IMR-90 (cell line): ENCODE measurements around the gene CCDC43. TPM values are rescaled to one million over a fixed set of nuclear protein-coding genes. Genes with fewer than 3 reads are reported as not detected.

Experiments used
- ATAC-seq: fragments of 200-7000 bp; cut with Tn5 transposase; 2 replicates; pipeline ENCODE4 v1.9.1; 2020; ENCODE audit warnings: low read depth, mild to moderate bottlenecking, moderate library complexity
- BruUV-seq: library from RNA; stranded (reverse); fragments of 400-500 nt; replicated peaks from 2 replicates; lab custom pipeline; 2021; lab: Mats Ljungman, UMichigan
- CTCF ChIA-PET: fragments of 300-600 bp; formaldehyde crosslinking; extraction: SDS; loops from one replicate; lab custom pipeline; 2021; ENCODE audit warnings: antibody characterized with exemption; lab: Yijun Ruan, JAX
- POLR2A ChIA-PET: fragments of 300-600 bp; sonication (Branson Sonifier 250); formaldehyde crosslinking; loops from one replicate; lab custom pipeline; 2022; ENCODE audit warnings: antibody characterized with exemption; ENCODE audit not compliant: unreplicated experiment; lab: Charles Lee
- DNase-seq: peaks from one replicate; pipeline ENCODE4 v3.0.0; 2013
- H2AFZ ChIP-seq: replicated peaks from 2 replicates; pipeline ENCODE3; 2013; ENCODE audit warnings: low read length, mild to moderate bottlenecking; ENCODE audit not compliant: poor library complexity
- H2AK5ac ChIP-seq: 2 replicates; pipeline ENCODE4 v1.6.1; 2013; ENCODE audit warnings: low read depth, low read length, inconsistent platforms
- H2AK9ac ChIP-seq: replicated peaks from 2 replicates; pipeline ENCODE3; 2013; ENCODE audit warnings: mild to moderate bottlenecking, low read depth, low read length, moderate library complexity; ENCODE audit not compliant: poor library complexity
- H2BK120ac ChIP-seq: 2 replicates; pipeline ENCODE4 v1.6.1; 2013; ENCODE audit warnings: low read depth, low read length, inconsistent platforms
- H2BK15ac ChIP-seq: 3 replicates; pipeline ENCODE4 v1.6.1; 2013; ENCODE audit warnings: low read depth, low read length, inconsistent platforms
- H2BK20ac ChIP-seq: 2 replicates; pipeline ENCODE4 v1.6.1; 2013; ENCODE audit warnings: low read depth, mild to moderate bottlenecking, inconsistent platforms, low read length, moderate library complexity
- H2BK5ac ChIP-seq: 2 replicates; pipeline ENCODE4 v1.6.1; 2013; ENCODE audit warnings: mild to moderate bottlenecking, low read depth, low read length, inconsistent platforms; ENCODE audit not compliant: poor library complexity, severe bottlenecking
- H3K14ac ChIP-seq: replicated peaks from 2 replicates; pipeline ENCODE4 v1.6.1; 2013; ENCODE audit warnings: low read depth, low read length, inconsistent platforms
- H3K18ac ChIP-seq: 2 replicates; pipeline ENCODE4 v1.6.1; 2013; ENCODE audit warnings: low read depth, low read length, control low read depth
- H3K23ac ChIP-seq: 2 replicates; pipeline ENCODE4 v1.6.1; 2013; ENCODE audit warnings: low read depth, low read length, inconsistent platforms
- H3K27ac ChIP-seq: 2 replicates; pipeline ENCODE4 v1.5.1; 2013; ENCODE audit warnings: mild to moderate bottlenecking, control low read depth, low read length; ENCODE audit not compliant: insufficient read depth
- H3K27me3 ChIP-seq: 2 replicates; pipeline ENCODE4 v1.6.1; 2013; ENCODE audit warnings: low read length; ENCODE audit not compliant: control insufficient read depth, insufficient read depth
- H3K36me3 ChIP-seq: 2 replicates; pipeline ENCODE4 v1.6.1; 2013; ENCODE audit warnings: low read length, mixed read lengths; ENCODE audit not compliant: control insufficient read depth, insufficient read depth
- H3K4ac ChIP-seq: 2 replicates; pipeline ENCODE4 v1.6.1; 2013; ENCODE audit warnings: low read depth, low read length, inconsistent platforms
- H3K4me1 ChIP-seq: 2 replicates; pipeline ENCODE4 v1.6.1; 2013; ENCODE audit warnings: low read length, mixed read lengths; ENCODE audit not compliant: control insufficient read depth, insufficient read depth
- H3K4me2 ChIP-seq: 2 replicates; pipeline ENCODE4 v1.6.1; 2013; ENCODE audit warnings: low read depth, mild to moderate bottlenecking, control low read depth, low read length, moderate library complexity
- H3K4me3 ChIP-seq: 2 replicates; pipeline ENCODE4 v1.5.1; 2013; ENCODE audit warnings: low read depth, mild to moderate bottlenecking, control low read depth, low read length, moderate library complexity; ENCODE audit not compliant: insufficient read depth
- H3K56ac ChIP-seq: 2 replicates; pipeline ENCODE4 v1.6.1; 2013; ENCODE audit warnings: low read length, inconsistent platforms; ENCODE audit not compliant: insufficient read depth; ENCODE audit errors: extremely low read depth
- H3K79me1 ChIP-seq, 2 experiments: 2 replicates each; pipeline ENCODE4 v1.6.1; 2013; ENCODE audit warnings: low read length in 2 of 2, inconsistent platforms in 1 of 2, low read depth in 1 of 2
- H3K9ac ChIP-seq: 2 replicates; pipeline ENCODE4 v1.6.1; 2013; ENCODE audit warnings: low read depth, low read length, control low read depth
- H3K9me1 ChIP-seq: 2 replicates; pipeline ENCODE4 v1.6.1; 2013; ENCODE audit warnings: low read length, inconsistent platforms; ENCODE audit not compliant: insufficient read depth
- H3K9me3 ChIP-seq: 2 replicates; pipeline ENCODE4 v1.6.1; 2013; ENCODE audit warnings: low read length; ENCODE audit not compliant: control insufficient read depth, insufficient read depth
- H4K20me1 ChIP-seq: 2 replicates; pipeline ENCODE4 v1.6.1; 2013; ENCODE audit warnings: low read length, inconsistent platforms; ENCODE audit not compliant: insufficient read depth
- H4K5ac ChIP-seq: 2 replicates; pipeline ENCODE4 v1.6.1; 2013; ENCODE audit warnings: mild to moderate bottlenecking, low read depth, low read length, control low read depth
- H4K8ac ChIP-seq, 2 experiments: 2 replicates each; pipeline ENCODE4 v1.6.1; 2013; ENCODE audit warnings: low read depth in 2 of 2, low read length in 2 of 2, control low read depth in 1 of 2, inconsistent platforms in 1 of 2
- H4K91ac ChIP-seq: 2 replicates; pipeline ENCODE4 v1.6.1; 2013; ENCODE audit warnings: low read depth, low read length, inconsistent platforms; ENCODE audit not compliant: insufficient read depth
- CEBPB ChIP-seq: IDR thresholded peaks from 2 replicates; pipeline ENCODE4 v1.6.1; 2012; ENCODE audit warnings: low read depth, low read length, improper control_type of control experiment
- FOS ChIP-seq: fragments of 150-350 bp; IDR thresholded peaks from 2 replicates; pipeline ENCODE4 v1.6.1; 2016; ENCODE audit warnings: low read depth, low read length
- MAFK ChIP-seq: IDR thresholded peaks from 2 replicates; pipeline ENCODE4 v1.6.1; 2012; ENCODE audit warnings: low read depth, low read length, improper control_type of control experiment
- POLR2A ChIP-seq: IDR thresholded peaks from 2 replicates; pipeline ENCODE4 v1.6.1; 2012; ENCODE audit warnings: mild to moderate bottlenecking, low read depth, low read length
- RFX5 ChIP-seq: IDR thresholded peaks from 2 replicates; pipeline ENCODE4 v1.8.0; 2012; ENCODE audit warnings: low read depth, mild to moderate bottlenecking, low read length, moderate library complexity
- SMC3 ChIP-seq: fragments of 150-350 bp; IDR thresholded peaks from 2 replicates; pipeline ENCODE4 v1.6.1; 2016; ENCODE audit warnings: low read depth, mild to moderate bottlenecking, antibody characterized with exemption, low read length, moderate library complexity
- WGBS, 2 experiments: methylation state at CpG; one replicate each; pipeline versions ENCODE4 v1.1.5 to v1.1.7; 2013; ENCODE audit warnings: missing lambda C conversion rate in 2 of 2; ENCODE audit not compliant: insufficient read length in 1 of 2; ENCODE audit errors: extremely low coverage in 2 of 2; 5-methylcytosine and 5-hydroxymethylcytosine counted together
- dilution Hi-C: fragments of 300-500 bp; cut with HindIII; formaldehyde crosslinking; loops from one replicate; pipeline ENCODE4 v1.14.3; 2018; ENCODE audit warnings: low sequenced_read_pairs; ENCODE audit not compliant: unreplicated experiment
- in situ Hi-C: fragments of 300-500 bp; cut with MboI; formaldehyde crosslinking; loops from 3 replicates; pipeline ENCODE4 v1.14.3; 2019; ENCODE audit warnings: low sequenced_read_pairs, inconsistent platforms, mixed read lengths
- intact Hi-C: fragments of 100-400 bp; cut with micrococcal nuclease; formaldehyde crosslinking; loops from 2 replicates; pipeline ENCODE4 v1.10.0; 2022
- polyA plus RNA-seq, 3 experiments: library from polyadenylated mRNA; depleted of rRNA; stranded (reverse); fragments of >200 nt; gene quantifications; 2 replicates each; pipeline ENCODE4 v1.2.3, GENCODE V29; 2012; ENCODE audit warnings: low replicate concordance in 1 of 3
- total RNA-seq: library from RNA; depleted of rRNA; stranded (reverse); fragments of >200 nt; gene quantifications from 2 replicates; pipeline ENCODE4 v1.2.3, GENCODE V29; 2012
- TF ChIP-seq, protein P1 (sequence below): fragments of 150-350 bp; IDR thresholded peaks from 2 replicates; pipeline ENCODE4 v1.6.1; 2017; ENCODE audit warnings: mild to moderate bottlenecking, antibody characterized with exemption, low read length, low read depth
- TF ChIP-seq, protein P2 (sequence below): fragments of 150-350 bp; IDR thresholded peaks from 2 replicates; pipeline ENCODE4 v1.6.1; 2016; ENCODE audit warnings: low read depth, mild to moderate bottlenecking, low read length, moderate library complexity, borderline replicate concordance

CCDC43 gene
- total and polyA plus RNA-seq, 2 of the 4 experiments (the other 2 are of a cell fraction), result 11.3 to 20.8 TPM

DNA sequence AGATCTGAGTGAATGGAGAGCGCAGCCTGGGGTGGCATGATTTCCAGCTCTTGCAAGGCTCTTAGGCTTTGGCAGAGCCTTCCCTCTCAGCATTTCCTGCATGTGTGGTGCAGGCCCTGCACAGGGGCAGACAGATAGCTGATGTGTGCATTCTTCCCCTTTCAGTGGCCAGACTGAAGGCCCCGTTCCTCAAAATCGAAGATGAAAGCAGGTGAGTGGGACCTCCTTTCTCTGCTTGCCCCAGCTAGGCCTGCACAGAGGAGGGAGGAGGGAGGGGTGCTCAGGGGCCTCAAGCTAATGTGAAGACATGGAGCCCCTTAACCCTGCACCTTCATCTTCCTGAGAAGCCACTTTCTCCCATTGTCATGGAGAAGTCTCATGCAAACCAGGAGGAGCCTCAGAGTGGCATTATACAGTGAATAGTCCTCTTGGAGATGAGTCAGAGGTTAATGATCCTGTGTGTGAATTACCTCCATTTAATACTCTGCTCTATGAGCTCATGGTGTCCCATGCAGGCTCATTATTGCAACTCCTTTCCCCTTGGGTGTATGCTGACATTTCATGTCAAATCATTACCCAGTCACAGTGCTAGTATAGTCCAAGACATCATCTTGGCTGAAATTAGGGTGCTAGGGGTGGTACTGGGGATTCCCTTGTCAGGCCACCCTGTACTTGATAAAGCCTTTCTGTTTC, 48.8 kb upstream of the CCDC43 start:
- no peak overlapping the region for H3K4me2 ChIP-seq
- no peak overlapping the region for H3K56ac ChIP-seq
- POLR2A ChIA-PET, result no interaction called here
- H3K4me1 ChIP-seq, result no peaks in the 10 kb centered on the region
- H3K36me3 ChIP-seq, result no peaks in the 10 kb centered on the region; the same call in 1 of the 2 replicates
- H3K9me1 ChIP-seq, result no peaks in the 10 kb centered on the region; the same call in 1 of the 2 replicates
- H2AFZ ChIP-seq, result no peak overlapping the region
- H3K27ac ChIP-seq, result no peak overlapping the region
- no CpG with 5 or more reads among the region's 3 CpGs for WGBS, 2 experiments
- H4K8ac ChIP-seq, result no peak overlapping the region
- H2AK5ac ChIP-seq, result no peak overlapping the region
- H2BK20ac ChIP-seq, result no peak overlapping the region
- no peak overlapping the region for H3K9ac ChIP-seq
- H4K91ac ChIP-seq, result no peak overlapping the region
- H3K9me3 ChIP-seq, result no peaks in the 10 kb centered on the region
- H3K14ac ChIP-seq, result no peak overlapping the region
- no TSS peak for BruUV-seq
- in situ Hi-C loops (no loop called here), dilution Hi-C loops (no loop called here), intact Hi-C loops (no loop called here)
- no peak overlapping the region for H3K4ac ChIP-seq
- H4K20me1 ChIP-seq, result no peaks in the 10 kb centered on the region
- no peak overlapping the region for H4K5ac ChIP-seq
- no peak overlapping the region for H3K18ac ChIP-seq
- H2BK5ac ChIP-seq, result no peak overlapping the region
- peak; percentile 49 for DNase-seq
- ATAC-seq, result peak; percentile 82
- no peak overlapping the region for H3K23ac ChIP-seq
- no peak overlapping the region for H3K4me3 ChIP-seq
- H3K27me3 ChIP-seq, result no peaks in the 10 kb centered on the region
- 0 out of 4 replicates have a peak, but pooled peaks cover 0 to 3% of the 10 kb centered on the region in 2 experiments for H3K79me1 ChIP-seq
- TF ChIP-seq CEBPB, result no peak
- no peak for TF ChIP-seq FOS
- no peak for TF ChIP-seq POLR2A
- TF ChIP-seq, protein P1, sequence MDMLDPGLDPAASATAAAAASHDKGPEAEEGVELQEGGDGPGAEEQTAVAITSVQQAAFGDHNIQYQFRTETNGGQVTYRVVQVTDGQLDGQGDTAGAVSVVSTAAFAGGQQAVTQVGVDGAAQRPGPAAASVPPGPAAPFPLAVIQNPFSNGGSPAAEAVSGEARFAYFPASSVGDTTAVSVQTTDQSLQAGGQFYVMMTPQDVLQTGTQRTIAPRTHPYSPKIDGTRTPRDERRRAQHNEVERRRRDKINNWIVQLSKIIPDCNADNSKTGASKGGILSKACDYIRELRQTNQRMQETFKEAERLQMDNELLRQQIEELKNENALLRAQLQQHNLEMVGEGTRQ, result no peak
- TF ChIP-seq RFX5, result no peak
- TF ChIP-seq SMC3, result no peak
- TF ChIP-seq MAFK, result no peak
- TF ChIP-seq, protein P2, sequence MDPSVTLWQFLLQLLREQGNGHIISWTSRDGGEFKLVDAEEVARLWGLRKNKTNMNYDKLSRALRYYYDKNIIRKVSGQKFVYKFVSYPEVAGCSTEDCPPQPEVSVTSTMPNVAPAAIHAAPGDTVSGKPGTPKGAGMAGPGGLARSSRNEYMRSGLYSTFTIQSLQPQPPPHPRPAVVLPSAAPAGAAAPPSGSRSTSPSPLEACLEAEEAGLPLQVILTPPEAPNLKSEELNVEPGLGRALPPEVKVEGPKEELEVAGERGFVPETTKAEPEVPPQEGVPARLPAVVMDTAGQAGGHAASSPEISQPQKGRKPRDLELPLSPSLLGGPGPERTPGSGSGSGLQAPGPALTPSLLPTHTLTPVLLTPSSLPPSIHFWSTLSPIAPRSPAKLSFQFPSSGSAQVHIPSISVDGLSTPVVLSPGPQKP, result no peak
- no peak overlapping the region for H2BK120ac ChIP-seq
- H2BK15ac ChIP-seq, result no peak overlapping the region
- CTCF ChIA-PET, result no interaction called here
- no peak overlapping the region for H2AK9ac ChIP-seq
